HCT116 (cell line): ENCODE measurements around the gene DPM2. TPM values are rescaled to one million over a fixed set of nuclear protein-coding genes. Genes with fewer than 3 reads are reported as not detected.

Experiments
- ATAC-seq: fragments of 200-7000 bp; cut with Tn5 transposase; 2 replicates; pipeline ENCODE4 v1.9.1; 2020; ENCODE audit warnings: mild to moderate bottlenecking, moderate library complexity
- BruUV-seq: library from RNA; stranded (reverse); fragments of 400-500 nt; replicated peaks from 2 replicates; lab custom pipeline; 2021; lab: Mats Ljungman, UMichigan
- CTCF ChIA-PET: fragments of 300-600 bp; sonication (Branson Sonifier 250); formaldehyde crosslinking; loops from one replicate; lab custom pipeline; 2021; ENCODE audit warnings: antibody characterized with exemption; lab: Charles Lee
- POLR2A ChIA-PET: fragments of 300-600, 350-600 bp; sonication (Branson Sonifier 250); formaldehyde crosslinking; loops from one replicate; lab custom pipeline; 2021; ENCODE audit warnings: antibody characterized with exemption; lab: Charles Lee
- RAD21 ChIA-PET, 2 experiments: fragments of 300-600 bp; sonication (Branson Sonifier 250); formaldehyde crosslinking; loops; one replicate each; lab custom pipeline; 2023; ENCODE audit warnings: low total read pairs in 2 of 2; ENCODE audit not compliant: uncharacterized antibody in 2 of 2, unreplicated experiment in 2 of 2, low non-redundant PET in 1 of 2; lab: Charles Lee
- DNase-seq: peaks from one replicate; pipeline ENCODE4 v3.0.0-alpha.2; 2010; ENCODE audit warnings: low read depth, low spot score
- H2AFZ ChIP-seq: fragments of 200-600 bp; shearing (Covaris generic), sonication (generic); 2 replicates; pipeline ENCODE4 v1.6.1; 2017; ENCODE audit warnings: low read depth, mixed run types, mixed read lengths, antibody characterized with exemption, low read length; ENCODE audit not compliant: poor library complexity, severe bottlenecking
- H3K27ac ChIP-seq: 2 replicates; pipeline ENCODE4 v1.5.1; 2012; ENCODE audit warnings: low read depth, low read length
- H3K27me3 ChIP-seq: fragments of 200-600 bp; sonication (generic); 2 replicates; pipeline ENCODE4 v1.6.1; 2016; ENCODE audit warnings: mixed run types, low read length, mixed read lengths; ENCODE audit not compliant: insufficient read depth
- H3K36me3 ChIP-seq, 2 experiments: fragments of 200-500 bp in 1 of 2; fragments of 200-600 bp in 1 of 2; sonication (Bioruptor generic) in 1 of 2; sonication (generic) in 1 of 2; 2 replicates each; pipeline versions ENCODE4 v1.5.1 to v1.6.1; 2014 to 2016; ENCODE audit warnings: low read length in 2 of 2, inconsistent platforms in 1 of 2, mixed read lengths in 1 of 2, mixed run types in 1 of 2; ENCODE audit not compliant: insufficient read depth in 2 of 2, control insufficient read depth in 1 of 2
- H3K4me1 ChIP-seq, 2 experiments: fragments of 200-600 bp in 1 of 2; sonication (generic) in 1 of 2; 2 replicates each; pipeline versions ENCODE4 v1.5.1 to v1.6.1; 2012 to 2017; ENCODE audit warnings: low read length in 2 of 2, inconsistent platforms in 1 of 2, mild to moderate bottlenecking in 1 of 2, mixed read lengths in 1 of 2, mixed run types in 1 of 2, moderate library complexity in 1 of 2; ENCODE audit not compliant: insufficient read depth in 2 of 2, control insufficient read depth in 1 of 2
- H3K4me2 ChIP-seq: fragments of 200-600 bp; sonication (generic); 2 replicates; pipeline ENCODE4 v1.6.1; 2017; ENCODE audit warnings: mixed run types, low read length, mixed read lengths
- H3K4me3 ChIP-seq, 2 experiments: fragments of 200-600 bp in 1 of 2; sonication (generic) in 1 of 2; replicated peaks in 1 of 2; 2 replicates each; pipeline ENCODE4 v1.5.1; 2011 to 2016; ENCODE audit warnings: low read length in 2 of 2, control low read depth in 1 of 2, low read depth in 1 of 2, mild to moderate bottlenecking in 1 of 2, mixed read lengths in 1 of 2, mixed run types in 1 of 2
- H3K79me2 ChIP-seq: fragments of 200-600 bp; sonication (generic); 2 replicates; pipeline ENCODE4 v1.6.1; 2017; ENCODE audit warnings: mild to moderate bottlenecking, mixed run types, low read length, moderate library complexity, mixed read lengths; ENCODE audit not compliant: insufficient read depth
- H3K9ac ChIP-seq: fragments of 200-600 bp; sonication (generic); 2 replicates; pipeline ENCODE4 v1.6.1; 2016; ENCODE audit warnings: low read length, mixed read lengths
- H3K9me2 ChIP-seq: fragments of 200-600 bp; sonication (generic), shearing (Covaris generic); 2 replicates; pipeline ENCODE4 v1.6.1; 2017; ENCODE audit warnings: mixed run types, mild to moderate bottlenecking, moderate library complexity; ENCODE audit not compliant: insufficient read depth
- H3K9me3 ChIP-seq, 2 experiments: fragments of 200-500 bp in 1 of 2; fragments of 200-600 bp in 1 of 2; sonication (Bioruptor generic) in 1 of 2; sonication (generic) in 1 of 2; 2 replicates each; pipeline ENCODE4 v1.6.1; 2014 to 2017; ENCODE audit warnings: low read length in 2 of 2, mixed read lengths in 2 of 2, inconsistent platforms in 1 of 2, low read depth in 1 of 2, mild to moderate bottlenecking in 1 of 2, mixed run types in 1 of 2, moderate library complexity in 1 of 2; ENCODE audit not compliant: control insufficient read depth in 1 of 2, insufficient read depth in 1 of 2
- H4K20me1 ChIP-seq: fragments of 200-600 bp; sonication (generic), shearing (Covaris generic); 2 replicates; pipeline ENCODE4 v1.6.1; 2017; ENCODE audit warnings: mixed run types, mild to moderate bottlenecking, moderate library complexity; ENCODE audit not compliant: insufficient read depth
- CTCF ChIP-seq, 3 experiments: fragments of 200-600 bp in 1 of 3; sonication (generic) in 1 of 3; IDR thresholded peaks in 2 of 3; conservative IDR thresholded peaks in 1 of 3; 2 replicates each; pipeline ENCODE4 v1.5.1; 2012 to 2017; ENCODE audit warnings: low read depth in 2 of 3, low read length in 2 of 3, antibody characterized with exemption in 1 of 3, borderline replicate concordance in 1 of 3, control low read depth in 1 of 3, mild to moderate bottlenecking in 1 of 3, mixed read lengths in 1 of 3, mixed run types in 1 of 3, moderate library complexity in 1 of 3; ENCODE audit not compliant: insufficient read depth in 1 of 3
- EGR1 ChIP-seq: IDR thresholded peaks from 2 replicates; pipeline ENCODE4 v1.6.1; 2012; ENCODE audit warnings: low read depth
- EZH2phosphoT487 ChIP-seq: fragments of 200-600 bp; IDR thresholded peaks from 2 replicates; pipeline ENCODE4 v1.6.1; 2018; ENCODE audit warnings: antibody characterized with exemption, borderline replicate concordance
- POLR2AphosphoS5 ChIP-seq: IDR thresholded peaks from 2 replicates; pipeline ENCODE4 v1.6.1; 2011; ENCODE audit warnings: mild to moderate bottlenecking, low read depth, low read length, moderate library complexity
- intact Hi-C: fragments of 100-400 bp; cut with micrococcal nuclease; formaldehyde crosslinking; loops from 2 replicates; pipeline ENCODE4 v1.10.0; 2022
- total RNA-seq: library from RNA; stranded (reverse); gene quantifications from one replicate; pipeline ENCODE4 v1.2.1, GENCODE V29; 2021; ENCODE audit not compliant: unreplicated experiment

The DPM2 gene
- total RNA-seq, 1 experiment from 2014 or later, result 54.6 TPM

- peaks cover 7 to 14% of the 10 kb centered on the region in 2 experiments for H3K4me1 ChIP-seq
- ChIA-PET POLR2A (no interaction called here), RAD21 (no interaction called here), CTCF (interaction anchor here (1.1 to 1.6 kb wide), 2 partner anchors 41 to 176 kb away, joined by 3 to 4 read pairs; partner anchors contain the start of gene TOR2A)
- H3K4me3 ChIP-seq, result no peak overlapping the region
- no peak for TF ChIP-seq EGR1
- 0 out of 6 replicates have a peak, but pooled peaks of 2 of the 3 experiments have one; percentile 17 to 18 for TF ChIP-seq CTCF (IDR thresholded peaks at IDR 0.05 in 2 of 3, conservative IDR thresholded peaks at IDR 0.05 in 1 of 3; ENCODE audit: borderline replicate concordance in 1 of 3, insufficient read depth in 1 of 3, low read depth in 2 of 3, low read length in 2 of 3)
- no peak overlapping the region for H3K27ac ChIP-seq
- ATAC-seq, result peak; percentile 48; the same call in 1 of the 2 replicates
- H3K9me2 ChIP-seq, result no peaks in the 10 kb centered on the region
- intact Hi-C loops, result no loop called here
- no peak for DNase-seq
- peaks cover 9% of the 10 kb centered on the region; the same call in 1 of the 2 replicates for H3K79me2 ChIP-seq
- BruUV-seq, result no TSS peak
- peaks cover 3 to 32% of the 10 kb centered on the region in 2 experiments; a peak in 2 of 4 replicates for H3K36me3 ChIP-seq
- no peaks in the 10 kb centered on the region for H3K27me3 ChIP-seq
- H3K9me3 ChIP-seq, result no peaks in the 10 kb centered on the region
- H3K9ac ChIP-seq, result no peak overlapping the region
- no peak overlapping the region for H3K4me2 ChIP-seq
- no peak overlapping the region for H2AFZ ChIP-seq
- no peaks in the 10 kb centered on the region for H4K20me1 ChIP-seq
Measured at GRCh38 chr9:127910613-127911205, 26.9 kb downstream of the DPM2 start.

GRCh38 chr9:127909839-127910273 is 27.8 kb downstream of the DPM2 start:
- intact Hi-C loops, result no loop called here
- no peak overlapping the region for H2AFZ ChIP-seq
- H3K27ac ChIP-seq, result no peak overlapping the region
- peaks cover 3 to 30% of the 10 kb centered on the region in 2 experiments; a peak in 2 of 4 replicates for H3K36me3 ChIP-seq
- CTCF ChIA-PET, result interaction anchor here (1.1 to 1.6 kb wide), 2 partner anchors 40 to 175 kb away, joined by 3 to 4 read pairs; partner anchors contain the start of gene TOR2A
- DNase-seq, result no peak
- H3K27me3 ChIP-seq, result no peaks in the 10 kb centered on the region
- no peak for TF ChIP-seq EZH2phosphoT487
- TF ChIP-seq POLR2AphosphoS5, result no peak
- TF ChIP-seq, all 23 proteins: peak for 0
- peaks cover 0 to 14% of the 10 kb centered on the region in 2 experiments; a peak in 2 of 4 replicates for H3K4me1 ChIP-seq
- BruUV-seq, result no TSS peak
- no peak overlapping the region for H3K4me3 ChIP-seq
- no peaks in the 10 kb centered on the region for H3K9me3 ChIP-seq
- H3K9me2 ChIP-seq, result no peaks in the 10 kb centered on the region
- H4K20me1 ChIP-seq, result no peaks in the 10 kb centered on the region
- no peak overlapping the region for H3K9ac ChIP-seq
- RAD21 ChIA-PET, result interaction anchor here in 1 of 2 experiments (0.7 kb wide), 1 partner anchor 8 kb away, joined by 5 read pairs; no protein-coding TSS in a partner anchor
- POLR2A ChIA-PET, result no interaction called here
- peaks cover 6% of the 10 kb centered on the region; the same call in 1 of the 2 replicates for H3K79me2 ChIP-seq
- H3K4me2 ChIP-seq, result no peak overlapping the region
- no peak for ATAC-seq
